HG03060 (cell line): ENCODE data around the gene BCKDK.
A peak's percentile ranks its signal among the peaks of the same experiment; 100 is the strongest.
"Not testable (repeated sequence)": the region's sequence is repeated elsewhere in the genome, so short reads cannot be mapped to it uniquely, and the experiment has no call there.

Experiments
- ATAC-seq: cut with Tn5 transposase; IDR thresholded peaks from one replicate; pipeline ENCODE4 v1.9.1; 2021; ENCODE audit warnings: low read depth, moderate number of reproducible peaks; ENCODE audit not compliant: unreplicated experiment

The BCKDK gene

GRCh38 chr16:31136822-31137499 is 28.8 kb downstream of the BCKDK start:
- ATAC-seq = not testable (repeated sequence)

- ATAC-seq = no peak
Observed at GRCh38 chr16:31138621-31139578, 30.7 kb downstream of the BCKDK start.

GRCh38 chr16:31141071-31141469 is 32.9 kb downstream of the BCKDK start:
- ATAC-seq = not testable (repeated sequence)

GRCh38 chr16:31141489-31142108 is 33.4 kb downstream of the BCKDK start:
- no peak for ATAC-seq

GRCh38 chr16:31142109-31143010 is 34.2 kb downstream of the BCKDK start:
- ATAC-seq = peak; percentile 60

- no peak for ATAC-seq
Observed at GRCh38 chr16:31143011-31143693, 35.0 kb downstream of the BCKDK start.

GRCh38 chr16:31143694-31144148 is 35.5 kb downstream of the BCKDK start:
- no peak for ATAC-seq

- ATAC-seq = not testable (repeated sequence)
Observed at GRCh38 chr16:31144418-31144817, 36.2 kb downstream of the BCKDK start.

GRCh38 chr16:31145398-31145990 is 37.3 kb downstream of the BCKDK start:
- no peak for ATAC-seq

- ATAC-seq = no peak
Observed at GRCh38 chr16:31147574-31147973, 39.4 kb downstream of the BCKDK start.

GRCh38 chr16:31148281-31148728 is 40.1 kb downstream of the BCKDK start:
- no peak for ATAC-seq

- ATAC-seq = no peak
Observed at GRCh38 chr16:31148896-31149295, 40.7 kb downstream of the BCKDK start.

GRCh38 chr16:31149332-31149731 is 41.1 kb downstream of the BCKDK start:
- no peak for ATAC-seq

GRCh38 chr16:31149894-31150890 is 42.0 kb downstream of the BCKDK start, which contains the start of gene PRSS36:
TSS of gene PRSS36 (minus strand) at chr16:31150066. CDS start at chr16:31150035, 31 bp downstream.
- ATAC-seq = no peak

GRCh38 chr16:31150976-31151375 is 42.8 kb downstream of the BCKDK start:
- ATAC-seq = not testable (repeated sequence)

GRCh38 chr16:31157136-31157535 is 49.0 kb downstream of the BCKDK start:
- no peak for ATAC-seq
